Activated naive CD8-positive, alpha-beta T cell (primary cell): ENCODE data around the gene SPECC1L.
"Not testable (repeated sequence)": the region's sequence is repeated elsewhere in the genome, so short reads cannot be mapped to it uniquely, and the experiment has no call there.

Experiments used
- H3K27ac Mint-ChIP-seq: one replicate; pipeline ENCODE4 v1.8.0; 2021; ENCODE audit warnings: mixed read lengths
- H3K27me3 Mint-ChIP-seq: one replicate; pipeline ENCODE4 v1.8.0; 2021; ENCODE audit warnings: mixed read lengths
- H3K36me3 Mint-ChIP-seq: one replicate; pipeline ENCODE4 v1.8.0; 2021; ENCODE audit warnings: mixed read lengths
- H3K4me1 Mint-ChIP-seq: one replicate; pipeline ENCODE4 v1.8.0; 2021; ENCODE audit warnings: low read depth, mixed read lengths
- H3K4me3 Mint-ChIP-seq: one replicate; pipeline ENCODE4 v1.8.0; 2021; ENCODE audit warnings: mild to moderate bottlenecking, mixed read lengths
- H3K9me3 Mint-ChIP-seq: one replicate; pipeline ENCODE4 v1.8.0; 2021; ENCODE audit warnings: low read depth, mixed read lengths

The SPECC1L gene, protein sequence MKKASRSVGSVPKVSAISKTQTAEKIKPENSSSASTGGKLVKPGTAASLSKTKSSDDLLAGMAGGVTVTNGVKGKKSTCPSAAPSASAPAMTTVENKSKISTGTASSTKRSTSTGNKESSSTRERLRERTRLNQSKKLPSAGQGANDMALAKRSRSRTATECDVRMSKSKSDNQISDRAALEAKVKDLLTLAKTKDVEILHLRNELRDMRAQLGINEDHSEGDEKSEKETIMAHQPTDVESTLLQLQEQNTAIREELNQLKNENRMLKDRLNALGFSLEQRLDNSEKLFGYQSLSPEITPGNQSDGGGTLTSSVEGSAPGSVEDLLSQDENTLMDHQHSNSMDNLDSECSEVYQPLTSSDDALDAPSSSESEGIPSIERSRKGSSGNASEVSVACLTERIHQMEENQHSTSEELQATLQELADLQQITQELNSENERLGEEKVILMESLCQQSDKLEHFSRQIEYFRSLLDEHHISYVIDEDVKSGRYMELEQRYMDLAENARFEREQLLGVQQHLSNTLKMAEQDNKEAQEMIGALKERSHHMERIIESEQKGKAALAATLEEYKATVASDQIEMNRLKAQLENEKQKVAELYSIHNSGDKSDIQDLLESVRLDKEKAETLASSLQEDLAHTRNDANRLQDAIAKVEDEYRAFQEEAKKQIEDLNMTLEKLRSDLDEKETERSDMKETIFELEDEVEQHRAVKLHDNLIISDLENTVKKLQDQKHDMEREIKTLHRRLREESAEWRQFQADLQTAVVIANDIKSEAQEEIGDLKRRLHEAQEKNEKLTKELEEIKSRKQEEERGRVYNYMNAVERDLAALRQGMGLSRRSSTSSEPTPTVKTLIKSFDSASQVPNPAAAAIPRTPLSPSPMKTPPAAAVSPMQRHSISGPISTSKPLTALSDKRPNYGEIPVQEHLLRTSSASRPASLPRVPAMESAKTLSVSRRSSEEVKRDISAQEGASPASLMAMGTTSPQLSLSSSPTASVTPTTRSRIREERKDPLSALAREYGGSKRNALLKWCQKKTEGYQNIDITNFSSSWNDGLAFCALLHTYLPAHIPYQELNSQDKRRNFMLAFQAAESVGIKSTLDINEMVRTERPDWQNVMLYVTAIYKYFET

DNA sequence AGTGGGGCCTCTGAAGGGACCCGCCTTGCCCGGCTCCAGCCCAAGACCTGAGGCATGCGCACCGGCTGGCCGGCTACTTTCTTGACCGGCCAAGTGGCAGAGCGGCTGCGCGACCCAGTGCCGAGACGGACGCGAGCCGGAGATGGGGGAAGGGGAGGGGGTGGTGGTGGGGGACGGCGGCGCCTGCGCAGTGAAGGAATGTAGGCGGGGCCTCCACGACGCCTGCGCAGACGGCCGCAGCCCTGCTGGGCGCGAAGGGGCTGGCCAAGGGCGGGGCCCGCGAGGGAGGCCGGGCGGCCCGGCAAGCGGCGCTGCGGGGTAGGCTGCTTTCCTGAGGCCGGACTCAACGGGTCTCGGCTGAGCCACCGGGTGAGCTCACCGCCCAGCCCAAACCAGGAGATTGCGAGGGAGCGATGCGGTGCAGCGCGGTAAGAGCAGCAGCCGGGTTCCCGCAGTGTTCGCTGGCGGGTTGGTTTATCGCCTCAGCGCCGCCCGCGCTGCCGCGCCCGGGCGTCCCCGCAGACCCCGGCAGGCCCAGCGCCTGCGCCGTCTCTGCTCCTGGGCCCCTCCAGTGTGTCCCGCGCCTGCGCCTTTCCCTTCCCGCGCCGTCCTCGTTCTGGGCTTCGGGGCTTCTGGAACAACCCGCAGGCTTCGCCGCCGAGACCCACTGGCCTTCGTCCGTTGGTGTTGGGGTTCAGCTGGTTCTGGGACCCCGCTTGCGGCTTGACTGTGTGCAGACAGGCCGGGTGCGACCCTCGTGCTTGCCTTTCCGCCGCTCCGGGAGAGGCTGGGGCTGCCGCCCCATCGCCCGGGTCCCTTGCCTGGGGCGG, at the start of gene SPECC1L:
TSS of gene SPECC1L (plus strand) at position 276 of the 830 bp plus-strand sequence. CDS start 31,401 bp downstream, outside the sequence.
- Mint-ChIP-seq H3K9me3 (no peaks in the 10 kb centered on the region), H3K36me3 (peaks cover 2% of the 10 kb centered on the region), H3K4me3 (peak within 1 kb of the TSS; percentile 88), H3K4me1 (peaks cover 33% of the 10 kb centered on the region), H3K27ac (peak within 1 kb of the TSS; percentile 86), H3K27me3 (no peaks in the 10 kb centered on the region)

DNA sequence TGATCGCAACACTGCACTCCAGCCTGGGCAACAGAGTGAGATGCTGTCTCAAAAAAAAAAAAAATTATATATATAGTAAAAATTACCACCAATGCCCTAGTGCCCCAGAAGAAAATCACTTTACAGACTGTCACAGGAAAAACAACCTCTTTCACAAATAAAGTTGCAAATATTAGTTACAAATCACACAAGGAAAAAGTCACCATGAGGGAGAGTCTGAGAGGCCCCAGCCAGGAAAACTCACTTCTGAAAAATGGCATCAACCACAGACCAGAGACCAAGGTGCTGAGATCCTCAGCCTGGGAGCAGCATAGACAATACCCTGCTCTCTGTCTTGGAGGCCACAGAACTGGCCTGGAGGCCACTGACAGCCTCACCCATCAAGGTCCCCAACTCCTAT, 46.2 kb upstream of the SPECC1L start:
- Mint-ChIP-seq H3K4me3 (no peak overlapping the region), H3K36me3 (no peaks in the 10 kb centered on the region), H3K27me3 (no peaks in the 10 kb centered on the region), H3K9me3 (no peaks in the 10 kb centered on the region), H3K27ac (no peak overlapping the region), H3K4me1 (no peaks in the 10 kb centered on the region)

DNA sequence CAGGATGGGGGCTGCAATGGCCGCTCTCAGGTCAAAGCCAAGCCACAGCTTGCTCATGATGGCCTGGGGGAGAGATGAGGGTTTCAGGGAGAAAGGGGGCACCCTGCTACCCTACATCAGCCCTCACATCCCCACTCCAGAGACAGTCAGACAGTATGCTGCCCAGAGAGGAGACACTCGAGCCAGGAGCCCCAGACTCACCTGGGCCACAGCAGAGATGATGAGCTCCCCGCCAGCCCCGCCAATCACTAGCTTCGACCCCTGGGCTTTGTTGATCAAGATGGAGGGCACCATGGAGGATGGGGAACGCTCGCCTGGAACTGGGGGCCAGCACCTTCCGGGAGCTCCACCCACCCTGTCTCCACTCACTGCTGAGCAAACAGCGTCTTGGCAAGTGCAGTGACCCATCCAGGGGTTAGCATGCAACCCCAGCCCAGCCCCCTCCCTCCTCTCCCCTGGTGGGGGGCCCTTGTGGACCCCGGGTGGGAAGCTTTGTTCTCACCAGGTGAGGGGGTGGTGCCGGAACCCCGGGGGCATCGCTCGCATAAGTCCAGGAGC, 45.5 kb upstream of the SPECC1L start:
- no peaks in the 10 kb centered on the region for H3K27me3 Mint-ChIP-seq
- no peak overlapping the region for H3K4me3 Mint-ChIP-seq
- no peaks in the 10 kb centered on the region for H3K36me3 Mint-ChIP-seq
- H3K4me1 Mint-ChIP-seq, result no peaks in the 10 kb centered on the region
- no peak overlapping the region for H3K27ac Mint-ChIP-seq
- no peaks in the 10 kb centered on the region for H3K9me3 Mint-ChIP-seq

DNA sequence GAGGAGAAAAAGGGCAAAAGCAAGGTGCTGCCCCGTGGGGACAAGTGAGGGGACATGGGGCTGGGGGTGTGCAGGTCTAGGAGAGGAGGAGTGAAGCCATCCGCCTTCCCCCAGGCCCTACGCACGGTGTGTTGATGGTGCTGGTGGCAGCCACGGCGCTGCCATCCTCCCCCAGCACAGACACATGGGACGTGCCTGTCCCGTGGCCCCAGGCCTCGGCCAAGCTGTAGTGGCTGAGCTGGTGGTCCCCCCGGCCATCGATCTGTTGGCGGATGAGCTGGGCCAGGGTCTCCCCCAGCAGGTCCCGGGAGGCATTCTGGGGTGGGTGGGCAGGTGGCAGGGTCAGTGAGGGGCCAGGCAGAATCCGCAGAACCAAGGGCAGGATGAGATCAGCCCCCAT, 44.7 kb upstream of the SPECC1L start:
- Mint-ChIP-seq H3K4me3 (no peak overlapping the region), H3K4me1 (no peaks in the 10 kb centered on the region), H3K27ac (no peak overlapping the region), H3K36me3 (no peaks in the 10 kb centered on the region), H3K27me3 (no peaks in the 10 kb centered on the region), H3K9me3 (no peaks in the 10 kb centered on the region)

DNA sequence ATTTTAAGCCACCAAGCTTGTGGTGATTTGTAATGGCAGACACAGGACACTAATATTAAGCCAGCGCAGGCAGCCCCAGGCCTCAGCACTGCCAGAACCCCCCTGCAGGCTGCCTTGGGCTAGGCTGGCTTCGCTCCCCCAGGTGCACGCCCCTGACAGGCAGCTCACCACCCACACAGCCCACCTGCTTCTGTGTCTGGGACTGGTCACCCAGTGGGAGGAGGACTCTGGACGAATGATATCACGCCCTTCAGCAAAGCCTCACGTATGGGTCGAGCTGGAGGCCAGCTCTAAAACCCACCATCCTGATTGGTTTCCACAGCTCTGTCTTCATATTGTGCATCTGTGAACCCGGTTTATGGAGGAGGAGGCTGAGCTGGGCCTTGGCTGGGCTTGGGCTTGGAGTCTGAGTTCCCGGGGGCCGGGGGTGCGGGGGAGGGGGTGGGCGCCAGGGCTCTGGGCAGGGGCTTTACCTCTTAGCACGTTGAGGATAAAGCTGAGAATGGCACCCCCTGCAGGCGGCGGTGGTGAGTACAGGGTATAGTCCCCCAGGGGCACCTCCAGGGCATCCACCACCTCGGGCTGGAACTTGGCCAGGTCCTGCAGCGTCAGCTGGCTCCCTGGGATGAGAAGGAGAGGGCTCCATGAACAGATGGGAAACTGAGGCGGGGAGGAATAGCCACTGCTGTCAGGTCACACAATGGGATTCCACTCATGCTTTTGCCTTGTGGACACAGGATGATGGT, 39.5 kb upstream of the SPECC1L start:
- Mint-ChIP-seq H3K27me3 (no peaks in the 10 kb centered on the region), H3K4me3 (no peak overlapping the region), H3K27ac (no peak overlapping the region), H3K9me3 (no peaks in the 10 kb centered on the region), H3K36me3 (peaks cover 2% of the 10 kb centered on the region), H3K4me1 (peaks cover 1% of the 10 kb centered on the region)

DNA sequence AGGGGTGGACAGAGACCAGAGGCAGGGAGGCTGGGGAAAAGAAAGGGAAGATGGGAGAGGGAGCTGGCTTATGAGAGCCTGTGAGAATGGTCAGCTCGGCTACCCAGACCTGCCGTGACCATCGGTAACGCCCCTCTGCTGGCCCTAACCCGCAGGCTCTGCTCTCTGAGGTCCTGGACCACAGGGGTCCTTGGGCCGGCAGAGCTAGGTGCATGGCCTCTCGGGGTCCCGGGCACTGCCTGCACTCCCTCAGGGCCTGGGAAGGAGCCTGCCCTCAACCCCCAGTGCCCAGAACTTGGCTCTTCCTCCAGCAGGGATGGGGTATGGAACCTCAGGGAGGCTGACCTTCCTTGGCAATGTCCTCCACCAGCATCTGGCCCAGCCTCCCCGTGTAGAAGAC, 38.9 kb upstream of the SPECC1L start:
- Mint-ChIP-seq H3K4me1 (peaks cover 1% of the 10 kb centered on the region), H3K9me3 (no peaks in the 10 kb centered on the region), H3K27ac (no peak overlapping the region), H3K36me3 (peaks cover 2% of the 10 kb centered on the region), H3K27me3 (no peaks in the 10 kb centered on the region), H3K4me3 (no peak overlapping the region)

DNA sequence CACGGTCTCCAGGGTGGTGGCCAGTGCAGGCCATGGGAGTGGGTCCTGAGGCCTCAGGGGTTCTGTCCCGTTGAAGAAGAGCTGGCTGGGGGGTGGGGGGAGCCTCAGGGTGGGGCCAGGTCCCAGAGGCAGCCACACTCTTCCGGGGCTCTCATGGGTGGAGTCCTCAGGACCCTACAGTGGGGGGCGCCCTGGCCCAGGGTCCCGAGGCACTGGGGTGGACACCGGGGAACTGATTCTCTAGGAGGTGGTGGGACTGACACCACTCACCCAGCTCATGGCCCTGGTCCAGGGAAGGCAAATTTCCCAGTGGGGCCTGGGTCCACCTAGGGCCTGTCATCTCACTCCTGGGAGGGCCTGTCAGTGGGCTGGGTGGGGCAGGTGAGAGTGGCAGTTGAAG, 38.5 kb upstream of the SPECC1L start:
- H3K4me1 Mint-ChIP-seq, result peaks cover 1% of the 10 kb centered on the region
- no peaks in the 10 kb centered on the region for H3K27me3 Mint-ChIP-seq
- no peak overlapping the region for H3K27ac Mint-ChIP-seq
- H3K4me3 Mint-ChIP-seq, result no peak overlapping the region
- peaks cover 2% of the 10 kb centered on the region for H3K36me3 Mint-ChIP-seq
- no peaks in the 10 kb centered on the region for H3K9me3 Mint-ChIP-seq

DNA sequence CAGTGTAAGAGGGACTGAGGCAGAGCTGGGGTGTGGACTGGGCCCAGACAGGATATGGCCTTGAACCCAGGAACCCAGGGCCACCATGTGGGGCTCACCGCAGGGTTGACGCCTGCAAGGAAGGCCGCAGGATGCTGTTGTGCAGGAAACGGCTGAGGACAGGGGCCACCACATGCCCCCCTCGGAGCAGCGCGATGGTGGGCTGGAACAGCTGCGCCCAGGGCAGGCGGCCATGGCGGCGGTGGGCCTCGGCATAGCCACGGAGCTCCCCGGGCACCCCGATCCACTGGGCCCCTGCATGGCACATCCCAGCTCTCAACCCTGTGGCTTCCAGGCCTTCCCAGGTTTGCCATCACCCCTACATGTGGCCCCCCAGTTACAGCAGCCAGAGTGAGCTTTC, 37.9 kb upstream of the SPECC1L start:
- H3K9me3 Mint-ChIP-seq, result no peaks in the 10 kb centered on the region
- H3K27me3 Mint-ChIP-seq, result no peaks in the 10 kb centered on the region
- peaks cover 1% of the 10 kb centered on the region for H3K4me1 Mint-ChIP-seq
- no peak overlapping the region for H3K27ac Mint-ChIP-seq
- H3K36me3 Mint-ChIP-seq, result peaks cover 2% of the 10 kb centered on the region
- H3K4me3 Mint-ChIP-seq, result no peak overlapping the region

DNA sequence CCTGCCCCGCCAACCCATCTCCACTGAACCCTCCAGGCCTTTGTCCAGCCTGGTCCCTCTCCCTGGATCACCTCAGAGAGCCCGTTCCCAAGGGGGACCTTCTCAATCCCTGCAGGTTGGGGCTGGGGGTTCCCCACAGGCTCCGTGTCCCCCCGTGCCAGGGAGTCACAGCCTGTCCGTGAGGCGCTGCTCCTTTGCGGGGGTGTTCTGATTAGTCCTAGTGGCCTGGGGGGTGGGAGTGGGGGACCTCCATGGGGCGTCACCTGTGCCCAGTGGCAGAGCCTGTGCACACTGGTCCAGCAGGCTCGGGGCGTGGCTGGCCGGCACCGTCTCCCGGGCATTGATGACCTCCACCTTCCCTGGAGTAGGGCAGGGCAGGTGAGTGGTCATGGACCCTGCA, 37.4 kb upstream of the SPECC1L start:
- H3K27me3 Mint-ChIP-seq, result no peaks in the 10 kb centered on the region
- peaks cover 2% of the 10 kb centered on the region for H3K36me3 Mint-ChIP-seq
- H3K4me1 Mint-ChIP-seq, result peaks cover 1% of the 10 kb centered on the region
- no peak overlapping the region for H3K4me3 Mint-ChIP-seq
- H3K9me3 Mint-ChIP-seq, result no peaks in the 10 kb centered on the region
- H3K27ac Mint-ChIP-seq, result no peak overlapping the region

DNA sequence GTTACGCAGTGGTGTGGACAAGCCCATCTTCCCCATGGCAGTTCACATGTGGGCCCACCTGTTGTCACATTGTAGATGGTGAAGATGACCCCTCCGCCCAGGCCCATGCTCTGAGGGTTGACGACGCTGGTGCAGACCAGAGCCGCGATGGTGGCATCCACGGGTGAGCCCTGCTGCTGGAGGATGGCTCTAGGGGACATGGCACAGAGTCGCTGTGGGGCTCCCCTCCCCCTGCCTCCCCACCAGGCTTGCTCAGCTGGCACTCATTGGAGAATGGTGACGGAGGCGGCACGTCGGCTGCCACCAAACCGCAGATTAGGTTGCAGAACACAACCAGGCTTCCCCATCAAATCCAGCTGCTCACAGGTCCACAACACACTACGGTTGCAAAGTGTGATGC, 36.8 kb upstream of the SPECC1L start:
- Mint-ChIP-seq H3K27me3 (no peaks in the 10 kb centered on the region), H3K9me3 (no peaks in the 10 kb centered on the region), H3K4me3 (no peak overlapping the region), H3K27ac (no peak overlapping the region), H3K36me3 (peaks cover 2% of the 10 kb centered on the region), H3K4me1 (peaks cover 1% of the 10 kb centered on the region)

DNA sequence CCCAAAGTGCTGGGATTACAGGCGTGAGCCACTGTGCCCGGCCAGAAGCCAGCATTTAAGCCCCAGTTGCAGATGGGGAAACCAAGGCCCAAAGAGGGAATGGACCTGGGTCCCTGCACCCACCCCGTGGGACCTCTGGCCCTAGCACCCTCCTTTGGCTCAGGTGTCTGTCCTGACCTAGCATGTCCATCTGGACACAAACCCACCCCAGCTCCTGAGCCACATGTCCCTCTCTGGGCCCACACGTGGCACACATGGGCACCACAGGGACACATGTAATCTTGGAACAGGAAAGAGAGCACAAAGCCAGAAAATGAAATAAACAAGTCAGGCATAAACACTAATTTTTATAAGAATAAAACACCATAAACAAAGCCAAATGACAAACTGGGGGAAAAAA, 35.3 kb upstream of the SPECC1L start:
- H3K27me3 Mint-ChIP-seq, result no peaks in the 10 kb centered on the region
- H3K27ac Mint-ChIP-seq, result no peak overlapping the region
- H3K36me3 Mint-ChIP-seq, result peaks cover 2% of the 10 kb centered on the region

DNA sequence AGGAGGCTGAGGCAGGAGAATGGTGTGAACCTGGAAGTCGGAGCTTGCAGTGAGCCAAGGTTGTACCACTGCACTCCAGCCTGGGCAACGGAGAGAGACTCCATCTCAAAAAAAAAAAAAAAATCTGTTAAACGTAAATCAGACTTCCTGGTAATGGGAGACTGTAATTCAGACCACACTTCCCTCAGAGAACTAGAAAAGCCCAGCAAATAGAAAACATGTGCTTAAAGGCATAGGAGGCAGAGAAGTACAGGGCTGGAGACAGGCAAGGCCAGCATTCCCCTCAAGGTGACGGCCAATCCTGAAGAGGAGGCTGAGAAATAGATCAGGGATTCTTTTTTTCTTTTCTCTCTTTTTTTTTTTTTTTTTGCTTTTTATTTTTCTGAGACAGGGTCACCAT, 34.0 kb upstream of the SPECC1L start:
- H3K27me3 Mint-ChIP-seq, result no peaks in the 10 kb centered on the region
- H3K4me3 Mint-ChIP-seq, result no peak overlapping the region
- H3K27ac Mint-ChIP-seq, result no peak overlapping the region
- peaks cover 9% of the 10 kb centered on the region for H3K4me1 Mint-ChIP-seq
- no peaks in the 10 kb centered on the region for H3K9me3 Mint-ChIP-seq
- no peaks in the 10 kb centered on the region for H3K36me3 Mint-ChIP-seq

More for the DNA sequence above, 35.3 kb upstream of the SPECC1L start:
- Mint-ChIP-seq H3K4me1 (peaks cover 1% of the 10 kb centered on the region), H3K4me3 (no peak overlapping the region), H3K9me3 (no peaks in the 10 kb centered on the region)

DNA sequence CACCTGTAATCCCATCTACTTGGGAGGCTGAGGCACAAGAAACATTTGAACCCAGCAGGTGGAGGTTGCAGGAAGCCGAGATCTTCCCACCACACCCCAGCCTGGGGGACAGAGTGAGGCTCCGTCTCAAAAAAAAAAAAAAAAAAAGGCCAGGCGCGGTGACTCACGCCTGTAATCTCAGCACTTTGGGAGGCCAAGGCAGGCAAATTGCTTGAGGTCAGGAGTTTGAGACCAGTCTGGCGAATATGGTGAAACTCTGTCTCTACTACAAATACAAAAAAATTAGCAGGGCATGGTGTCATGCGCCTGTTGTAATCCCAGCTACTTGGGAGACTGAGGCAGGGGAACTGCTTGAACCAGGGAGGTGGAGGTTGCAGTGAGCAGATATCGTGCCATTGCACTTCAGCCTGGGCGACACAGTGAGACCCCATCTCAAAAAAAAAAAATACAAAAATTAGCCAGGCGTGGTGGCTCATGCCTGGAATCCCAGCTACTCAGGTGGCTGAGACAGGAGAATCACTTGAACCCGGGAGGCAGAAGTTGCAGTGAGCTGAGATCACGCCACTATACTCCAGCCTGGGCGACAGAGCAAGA, 32.4 kb upstream of the SPECC1L start:
- H3K4me3 Mint-ChIP-seq, H3K9me3 Mint-ChIP-seq, H3K27ac Mint-ChIP-seq, H3K27me3 Mint-ChIP-seq, H3K36me3 Mint-ChIP-seq: not testable (repeated sequence)
- H3K4me1 Mint-ChIP-seq, result peaks cover 23% of the 10 kb centered on the region
